Nucleus accumbens (tissue), 56 donors: ENCODE results near the gene PRKAR2B.
"Not testable (repeated sequence)": the region's sequence is repeated elsewhere in the genome, so short reads cannot be mapped to it uniquely, and the experiment has no call there.

Experiments
- DNase-seq, 56 donors: peaks; one replicate each; lab custom pipeline; 2025; lab: John Stamatoyannopoulos, UW

The PRKAR2B gene

DNA sequence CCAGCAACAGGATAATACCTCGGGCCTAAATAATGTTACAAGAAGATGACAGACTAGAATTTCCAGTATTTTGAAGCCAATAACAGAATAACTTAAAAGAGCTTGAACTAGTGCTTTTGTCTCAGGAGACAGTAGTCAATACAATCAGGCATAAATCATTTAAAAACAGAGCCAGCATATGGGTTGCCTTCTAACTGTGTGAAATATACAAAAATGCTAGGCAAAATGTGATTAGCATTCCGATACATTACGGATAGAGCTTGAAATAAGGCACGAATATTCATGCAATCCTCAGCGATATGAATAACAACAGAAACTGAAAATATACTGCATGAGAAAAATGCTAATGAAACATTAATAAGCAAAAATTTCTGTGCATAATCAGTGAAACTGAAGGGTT, 18.3 kb upstream of the PRKAR2B start:
- DNase-seq = no peak

- no peak for DNase-seq
Measured at GRCh38 chr7:107027208-107027607, 17.3 kb upstream of the PRKAR2B start.

- no peak for DNase-seq
Measured at GRCh38 chr7:107029061-107029763, 15.3 kb upstream of the PRKAR2B start.

- DNase-seq = no peak
Measured at GRCh38 chr7:107029764-107030286, 14.7 kb upstream of the PRKAR2B start.

DNA sequence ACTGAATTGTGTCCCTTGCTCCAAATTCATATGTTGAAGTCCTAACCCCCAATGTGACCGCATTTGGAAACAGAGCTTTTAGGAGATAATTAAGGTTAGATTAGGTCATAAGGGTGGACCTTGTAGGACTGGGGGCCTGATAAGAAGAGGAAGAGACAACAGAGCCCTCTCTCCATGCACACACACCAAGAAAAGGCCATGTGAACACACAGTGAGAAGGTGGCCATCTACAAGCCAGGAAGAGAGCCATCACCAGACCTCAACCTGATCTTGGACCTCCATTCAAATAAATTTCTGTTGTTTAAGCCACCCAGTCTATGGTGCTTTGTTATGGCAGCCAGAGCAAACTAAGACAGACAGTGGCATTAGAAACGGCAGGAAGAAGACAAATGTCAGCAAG, 12.5 kb upstream of the PRKAR2B start:
- no peak for DNase-seq

DNA sequence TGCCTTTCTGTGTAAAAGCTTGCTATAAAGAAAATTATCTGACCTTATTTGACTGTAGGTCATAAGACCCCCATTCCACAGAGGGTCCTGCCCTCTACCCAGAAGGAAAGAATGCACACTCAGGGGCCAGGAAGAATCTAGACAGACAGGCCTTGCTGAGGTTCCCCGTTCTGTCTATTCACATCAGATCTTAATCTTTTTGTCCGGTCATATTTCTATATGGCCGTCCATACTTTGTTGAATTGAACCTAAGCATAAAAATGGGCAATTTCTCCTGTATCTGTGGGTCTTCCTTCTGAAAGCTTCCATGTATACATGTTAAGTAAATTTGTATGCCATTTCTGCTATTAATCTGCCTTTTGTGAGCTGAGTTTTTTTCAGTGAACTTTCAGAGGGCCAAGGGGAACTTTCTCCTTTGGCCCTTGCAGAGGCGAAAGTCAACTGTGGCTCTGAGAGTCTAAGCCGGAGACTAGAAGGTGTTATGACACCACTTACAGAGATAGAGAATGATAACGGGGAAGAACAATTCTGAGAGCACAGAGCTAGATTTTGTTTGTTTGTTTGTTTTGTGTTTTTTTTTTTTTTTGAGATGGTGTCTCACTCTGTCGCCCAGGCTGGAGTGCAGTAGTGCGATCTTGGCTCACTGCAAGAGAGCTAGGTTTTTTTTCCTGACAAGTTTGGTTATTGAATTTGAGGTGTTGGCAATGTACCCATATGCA, 11.6 kb upstream of the PRKAR2B start:
- DNase-seq = no peak

GRCh38 chr7:107034553-107034952, 10.0 kb upstream of the PRKAR2B start:
- DNase-seq = no peak

DNA sequence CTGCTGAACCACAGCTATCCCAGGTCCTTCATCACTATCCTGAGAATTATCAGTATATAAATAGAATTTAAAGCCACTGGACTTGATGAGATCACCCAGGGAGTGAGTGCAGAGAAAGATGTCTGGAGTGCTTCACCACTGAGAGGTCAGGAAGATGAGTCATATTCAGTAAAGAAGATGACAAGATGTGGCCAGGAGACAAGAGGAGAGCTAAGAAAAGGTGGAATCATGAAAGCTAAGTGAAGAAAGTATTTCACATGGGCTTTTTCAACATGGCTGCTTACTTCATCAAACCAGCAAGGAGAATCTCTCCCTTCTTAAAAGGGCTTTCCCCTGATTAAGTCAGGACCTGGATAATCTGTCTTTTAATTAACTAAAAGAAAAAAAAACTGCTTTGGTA, 9.1 kb upstream of the PRKAR2B start:
- DNase-seq = no peak

DNA sequence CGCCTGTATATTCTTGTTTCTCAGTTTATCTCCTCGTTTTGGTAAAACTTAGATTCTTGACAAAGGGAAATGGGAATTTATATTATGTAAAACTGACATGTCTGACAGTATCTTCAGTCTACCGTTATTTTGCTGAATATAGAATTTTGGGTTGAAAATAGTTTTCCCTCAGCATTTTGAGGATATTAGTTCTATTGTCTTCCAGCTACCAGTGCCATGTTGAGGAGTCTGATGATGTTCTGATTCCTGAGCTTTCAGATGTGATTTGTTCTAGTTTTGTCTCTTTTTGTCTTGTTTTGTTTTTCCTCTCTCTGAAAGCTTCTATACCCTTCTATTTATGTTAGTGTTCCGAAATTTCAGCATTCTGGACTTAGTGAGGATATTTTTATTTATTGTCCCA, 8.0 kb upstream of the PRKAR2B start:
- DNase-seq = no peak

DNA sequence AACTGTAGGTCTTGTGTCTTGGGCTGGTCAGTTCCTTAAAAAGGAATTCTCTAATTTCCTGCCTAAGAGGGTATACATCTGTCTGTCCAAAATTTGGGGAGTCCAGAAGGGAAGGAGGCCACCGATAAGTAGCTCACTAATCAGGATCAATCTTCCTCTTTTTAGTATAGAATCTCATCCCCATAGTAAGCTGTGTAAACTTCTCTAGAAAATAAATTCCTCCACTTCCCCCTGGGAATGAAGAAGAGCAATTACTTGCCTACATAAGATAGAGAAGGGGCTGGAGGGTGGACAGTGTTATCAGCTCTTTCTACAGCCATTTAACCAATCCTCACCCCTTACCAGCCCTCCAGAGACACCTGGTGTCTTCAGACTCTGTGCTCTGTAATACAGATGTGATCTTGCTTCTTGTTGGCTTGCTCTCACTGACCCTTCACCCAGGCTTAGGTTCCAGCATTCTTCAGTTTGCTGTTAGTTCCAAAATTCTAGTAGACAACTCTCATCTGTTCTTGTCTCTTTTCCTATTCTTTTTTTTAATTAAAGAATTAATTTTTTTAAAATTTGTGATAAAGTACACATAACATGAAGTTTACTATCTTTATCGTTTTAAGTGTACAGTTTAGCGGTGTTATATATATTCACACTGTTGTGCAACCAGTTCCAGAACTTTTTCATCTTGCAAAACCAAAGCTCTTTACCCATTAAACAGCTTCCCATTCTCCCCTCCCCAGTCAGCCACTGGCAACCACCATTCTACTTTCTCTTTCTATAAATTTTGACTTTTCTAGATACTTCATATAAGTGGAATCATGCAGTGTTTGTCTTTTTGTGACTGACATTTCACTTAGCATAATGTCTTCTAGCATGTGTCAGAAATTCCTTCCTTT, 6.5 kb upstream of the PRKAR2B start:
- DNase-seq = no peak

- DNase-seq = no peak
Measured at GRCh38 chr7:107039199-107039900, 5.2 kb upstream of the PRKAR2B start.

GRCh38 chr7:107041097-107041496, 3.4 kb upstream of the PRKAR2B start:
- DNase-seq = no peak

DNA sequence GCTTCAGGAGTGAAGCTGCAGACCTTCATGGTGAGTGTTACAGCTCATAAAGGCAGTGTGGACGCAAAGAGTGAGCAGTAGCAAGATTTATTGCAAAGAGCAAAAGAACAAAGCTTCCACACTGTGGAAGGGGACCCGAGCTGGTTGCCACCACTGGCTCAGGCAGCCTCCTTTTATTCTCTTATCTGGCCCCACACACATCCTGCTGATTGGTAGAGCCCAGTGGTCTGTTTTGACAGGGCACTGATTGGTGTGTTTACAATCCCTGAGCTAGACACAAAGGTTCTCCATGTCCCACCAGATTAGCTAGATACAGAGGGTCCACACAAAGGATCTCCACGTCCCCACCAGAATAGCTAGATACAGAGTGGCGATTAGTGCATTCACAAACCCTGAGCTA, 2.7 kb upstream of the PRKAR2B start:
- not testable (repeated sequence) for DNase-seq

DNA sequence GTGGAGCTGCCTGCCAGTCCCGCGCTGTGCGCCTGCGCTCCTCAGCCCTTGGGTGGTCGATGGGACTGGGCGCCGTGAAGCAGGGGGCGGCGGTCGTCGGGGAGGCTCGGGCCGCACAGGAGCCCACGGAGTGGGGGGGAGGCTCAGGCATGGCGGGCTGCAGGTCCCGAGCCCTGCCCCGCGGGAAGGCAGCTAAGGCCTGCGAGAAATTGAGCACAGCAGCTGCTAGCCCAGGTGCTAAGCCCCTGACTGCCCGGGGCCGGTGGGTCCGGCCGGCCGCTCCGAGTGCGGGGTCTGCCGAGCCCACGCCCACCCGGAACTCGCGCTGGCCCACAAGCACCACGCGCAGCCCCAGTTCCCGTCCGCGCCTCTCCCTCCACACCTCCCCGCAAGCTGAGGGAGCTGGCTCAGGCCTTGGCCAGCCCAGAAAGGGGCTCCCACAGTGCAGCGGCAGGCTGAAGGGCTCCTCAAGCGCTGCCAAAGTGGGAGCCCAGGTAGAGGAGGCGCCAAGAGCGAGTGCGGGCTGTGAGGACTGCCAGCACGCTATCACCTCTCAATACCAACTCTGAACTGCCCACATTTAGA, 2.1 kb upstream of the PRKAR2B start:
- not testable (repeated sequence) for DNase-seq

DNA sequence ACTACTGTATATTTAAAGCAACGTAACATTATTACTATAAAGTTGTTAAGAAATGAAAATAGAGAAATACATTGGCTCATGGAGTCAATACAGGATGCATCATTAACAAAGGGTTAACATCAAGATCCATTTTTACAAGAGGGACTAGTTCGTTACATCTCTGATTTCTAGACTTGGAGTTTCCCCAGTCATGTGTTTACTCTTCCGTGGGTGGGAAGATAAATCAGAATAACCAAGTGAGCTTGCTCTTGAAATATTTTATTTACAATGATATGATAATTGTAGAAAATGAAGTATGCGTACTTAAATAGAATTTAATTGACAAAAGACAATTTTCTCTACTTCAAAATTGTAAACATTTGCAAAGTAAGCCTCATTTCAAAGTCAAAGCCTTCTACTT, 1.0 kb upstream of the PRKAR2B start:
- DNase-seq = no peak

DNA sequence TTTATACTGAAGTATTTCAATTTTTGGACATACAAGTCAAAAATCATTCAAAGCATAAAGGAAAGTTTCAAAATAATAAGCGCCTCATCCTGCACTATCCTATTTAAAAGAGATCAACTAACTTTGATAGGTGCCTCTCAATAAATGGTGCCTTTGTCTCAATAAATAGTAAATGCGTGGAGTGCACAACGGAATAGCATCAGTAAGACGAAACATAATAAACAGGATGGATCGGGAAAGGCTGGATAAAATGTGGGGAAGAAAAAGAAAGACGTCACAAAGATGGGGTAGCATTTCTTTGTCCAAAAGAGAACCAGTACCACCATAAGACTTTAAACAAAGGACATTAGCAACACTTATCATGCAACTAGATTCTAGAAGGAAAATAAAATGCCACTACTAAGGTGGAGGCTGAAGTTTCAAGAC, 571 bp upstream of the PRKAR2B start:
- no peak for DNase-seq

GRCh38 chr7:107045195-107045960, 873 bp downstream of the PRKAR2B start:
- DNase-seq = peak in 22 of 56 donors; percentile 4 to 64 (median 38)

DNA sequence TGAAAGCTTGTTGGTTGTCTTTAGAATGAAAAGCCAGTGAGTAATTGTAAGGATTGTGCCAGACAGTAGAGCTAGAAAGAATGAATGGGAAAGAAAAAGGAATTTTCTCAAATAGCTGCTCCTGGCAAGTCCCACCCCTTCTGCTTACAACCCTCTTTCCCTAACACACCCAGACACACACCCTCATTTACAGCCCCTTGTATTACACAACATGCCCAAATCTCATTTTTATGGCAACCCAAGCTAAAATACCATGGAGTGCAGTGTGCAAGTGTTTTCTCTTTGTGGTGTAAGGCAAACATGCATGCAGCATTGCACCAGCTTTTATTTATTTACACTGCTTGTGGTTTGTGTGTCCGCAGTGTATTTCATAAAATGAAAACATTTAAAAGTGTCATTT, 1.5 kb downstream of the PRKAR2B start:
- DNase-seq = peak in 1 of 56 donors; percentile 3
